GM18508 (cell line): ENCODE data around the gene SPRR5.

Experiments used
- ATAC-seq: cut with Tn5 transposase; IDR thresholded peaks from one replicate; pipeline ENCODE4 v1.9.1; 2021; ENCODE audit warnings: moderate number of reproducible peaks; ENCODE audit not compliant: insufficient read depth, unreplicated experiment

The SPRR5 gene

GRCh38 chr1:152946651-152947256, at the start of gene SPRR5:
SPRR5 (plus strand) TSS chr1:152947206; CDS start chr1:152948555, 1,349 bp downstream.
- no peak for ATAC-seq

- ATAC-seq, result no peak
Observed at GRCh38 chr1:152899027-152899426, 48.0 kb upstream of the SPRR5 start.

GRCh38 chr1:152899883-152900282, 47.1 kb upstream of the SPRR5 start:
- no peak for ATAC-seq

- no peak for ATAC-seq
Observed at GRCh38 chr1:152901631-152902030, 45.4 kb upstream of the SPRR5 start.

GRCh38 chr1:152902636-152903035, 44.4 kb upstream of the SPRR5 start:
- ATAC-seq, result no peak

GRCh38 chr1:152904688-152905440, 42.1 kb upstream of the SPRR5 start:
- no peak for ATAC-seq

- no peak for ATAC-seq
Observed at GRCh38 chr1:152906023-152906565, 40.9 kb upstream of the SPRR5 start.

- no peak for ATAC-seq
Observed at GRCh38 chr1:152907686-152908601, 39.1 kb upstream of the SPRR5 start, which contains the start of gene IVL. IVL (plus strand) TSS chr1:152908546; CDS start chr1:152909798, 1,252 bp downstream.

- no peak for ATAC-seq
Observed at GRCh38 chr1:152909206-152909605, 37.8 kb upstream of the SPRR5 start.

- no peak for ATAC-seq
Observed at GRCh38 chr1:152912471-152912870, 34.5 kb upstream of the SPRR5 start.

GRCh38 chr1:152912900-152913299, 34.1 kb upstream of the SPRR5 start:
- no peak for ATAC-seq

GRCh38 chr1:152917794-152918193, 29.2 kb upstream of the SPRR5 start:
- no peak for ATAC-seq

- no peak for ATAC-seq
Observed at GRCh38 chr1:152919071-152919470, 27.9 kb upstream of the SPRR5 start.

- ATAC-seq, result no peak
Observed at GRCh38 chr1:152924191-152924590, 22.8 kb upstream of the SPRR5 start.

GRCh38 chr1:152926091-152926490, 20.9 kb upstream of the SPRR5 start:
- ATAC-seq, result no peak

GRCh38 chr1:152928671-152929070, 18.3 kb upstream of the SPRR5 start:
- ATAC-seq, result no peak

- no peak for ATAC-seq
Observed at GRCh38 chr1:152932170-152932811, 14.7 kb upstream of the SPRR5 start.

GRCh38 chr1:152933196-152933595, 13.8 kb upstream of the SPRR5 start:
- ATAC-seq, result no peak

- no peak for ATAC-seq
Observed at GRCh38 chr1:152940614-152941013, 6.4 kb upstream of the SPRR5 start.
